Amniotic epithelial cell (primary cell): ENCODE results near the gene FCHO1.

Experiments used
- DNase-seq: peaks from one replicate; pipeline ENCODE4 v3.0.0-alpha.2; 2010; ENCODE audit warnings: low read depth

The FCHO1 gene

GRCh38 chr19:17735410-17735809 lies 15.9 kb upstream of the FCHO1 start:
- DNase-seq, result no peak

DNA sequence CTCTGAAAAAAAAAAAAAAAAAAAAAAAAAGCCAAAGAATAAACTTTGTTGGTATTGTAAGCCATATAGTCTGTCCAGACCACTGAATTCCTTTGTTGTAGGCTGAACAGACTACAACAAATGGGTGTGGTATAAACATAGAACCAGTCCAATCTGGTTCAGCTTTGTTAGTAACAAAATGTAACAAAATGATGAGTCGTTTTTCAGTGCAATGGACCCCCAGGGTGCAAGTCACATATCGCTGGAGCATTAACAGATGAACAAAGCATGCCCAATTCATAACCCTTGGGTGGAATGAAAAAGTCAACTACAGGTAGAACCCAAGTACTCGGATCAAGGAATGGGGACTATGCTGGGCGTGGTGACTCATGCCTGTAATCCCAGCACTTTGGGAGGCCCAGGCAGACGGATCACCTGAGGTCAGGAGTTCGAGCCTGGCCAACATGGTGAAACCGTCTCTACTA lies 13.6 kb upstream of the FCHO1 start:
- DNase-seq, result peak; percentile 29

DNA sequence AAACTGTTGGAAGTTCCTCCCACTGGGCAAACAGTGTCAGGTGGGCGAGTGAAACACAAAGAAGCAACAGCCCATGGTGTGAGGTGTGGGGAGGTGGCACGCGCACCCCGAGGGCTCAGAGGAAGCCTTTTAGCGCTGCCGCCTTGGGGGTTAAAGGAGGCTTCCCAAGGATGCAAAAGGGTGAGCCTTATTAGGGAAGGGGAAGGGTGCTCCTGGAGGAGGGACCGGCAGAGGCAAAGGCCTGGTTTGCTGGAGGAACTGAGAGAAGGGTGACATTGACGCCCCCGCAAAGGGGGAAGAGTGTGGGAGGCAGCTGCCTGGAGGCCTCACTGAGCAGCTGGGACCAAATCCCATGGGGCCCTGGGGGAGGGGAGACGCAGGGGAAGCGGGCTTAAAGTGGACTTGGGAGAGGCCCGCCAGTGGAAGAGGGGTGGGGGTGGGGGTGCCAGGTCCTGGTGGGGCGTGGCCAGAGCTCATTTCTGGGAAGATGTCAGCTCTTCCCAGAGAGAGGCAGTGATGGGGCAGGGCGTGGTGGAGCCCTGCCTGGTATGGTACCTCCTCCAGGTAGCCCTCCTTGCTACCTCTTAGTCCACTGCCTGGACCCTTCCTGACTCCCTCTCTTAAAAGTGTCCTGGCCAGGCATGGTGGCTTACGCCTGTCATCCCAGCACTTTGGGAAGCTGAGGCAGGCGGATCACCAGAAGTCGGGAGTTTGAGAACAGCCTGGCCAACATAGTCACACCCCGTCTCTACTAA lies 12.0 kb upstream of the FCHO1 start:
- peak; percentile 24 for DNase-seq

DNA sequence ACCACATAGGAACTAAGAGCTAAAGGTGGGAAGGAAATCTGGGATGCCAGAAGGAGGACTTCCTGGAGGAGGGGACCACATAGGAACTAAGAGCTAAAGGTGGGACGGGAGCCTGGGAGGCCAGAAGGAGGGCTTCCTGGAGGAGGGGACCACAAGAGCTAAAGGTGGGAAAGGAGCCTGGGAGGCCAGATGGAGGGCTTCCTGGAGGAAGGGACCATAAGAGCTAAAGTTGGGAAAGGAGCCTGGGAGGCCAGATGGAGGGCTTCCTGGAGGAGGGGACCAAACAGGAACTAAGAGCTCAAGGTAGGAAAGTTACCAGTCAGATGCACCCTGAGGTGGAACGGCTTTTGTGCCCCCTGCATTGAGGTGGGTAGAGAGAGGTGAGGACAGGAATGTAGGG lies 9.8 kb upstream of the FCHO1 start:
- no peak for DNase-seq

- peak; percentile 62 for DNase-seq
Observed at GRCh38 chr19:17743874-17744580, 7.2 kb upstream of the FCHO1 start.

- peak; percentile 89 for DNase-seq
Observed at GRCh38 chr19:17747205-17748098, 3.8 kb upstream of the FCHO1 start.

GRCh38 chr19:17748884-17749638 lies 2.2 kb upstream of the FCHO1 start:
- no peak for DNase-seq

GRCh38 chr19:17749912-17750317 lies 1.4 kb upstream of the FCHO1 start:
- DNase-seq, result peak; percentile 39

DNA sequence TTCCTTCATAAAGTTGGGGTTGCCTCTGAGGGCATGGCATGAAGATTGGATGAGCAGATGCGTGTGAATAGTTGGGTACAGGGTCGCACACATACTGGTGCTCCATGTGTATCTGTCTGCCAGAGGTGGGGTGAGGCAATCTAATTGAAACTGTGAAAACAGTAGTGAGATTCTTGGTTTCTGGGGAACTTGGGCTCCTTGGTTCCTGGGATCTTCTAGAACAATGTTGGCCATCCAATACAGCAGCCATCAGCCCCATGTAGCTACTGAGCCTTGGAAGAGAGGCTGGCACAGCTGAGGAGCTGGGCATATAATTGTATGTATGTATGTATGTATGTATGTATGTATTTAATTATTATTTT lies 616 bp downstream of the FCHO1 start:
- DNase-seq, result no peak

- DNase-seq, result no peak
Observed at GRCh38 chr19:17752865-17753639, 1.8 kb downstream of the FCHO1 start.

- no peak for DNase-seq
Observed at GRCh38 chr19:17753976-17754375, 2.7 kb downstream of the FCHO1 start.

DNA sequence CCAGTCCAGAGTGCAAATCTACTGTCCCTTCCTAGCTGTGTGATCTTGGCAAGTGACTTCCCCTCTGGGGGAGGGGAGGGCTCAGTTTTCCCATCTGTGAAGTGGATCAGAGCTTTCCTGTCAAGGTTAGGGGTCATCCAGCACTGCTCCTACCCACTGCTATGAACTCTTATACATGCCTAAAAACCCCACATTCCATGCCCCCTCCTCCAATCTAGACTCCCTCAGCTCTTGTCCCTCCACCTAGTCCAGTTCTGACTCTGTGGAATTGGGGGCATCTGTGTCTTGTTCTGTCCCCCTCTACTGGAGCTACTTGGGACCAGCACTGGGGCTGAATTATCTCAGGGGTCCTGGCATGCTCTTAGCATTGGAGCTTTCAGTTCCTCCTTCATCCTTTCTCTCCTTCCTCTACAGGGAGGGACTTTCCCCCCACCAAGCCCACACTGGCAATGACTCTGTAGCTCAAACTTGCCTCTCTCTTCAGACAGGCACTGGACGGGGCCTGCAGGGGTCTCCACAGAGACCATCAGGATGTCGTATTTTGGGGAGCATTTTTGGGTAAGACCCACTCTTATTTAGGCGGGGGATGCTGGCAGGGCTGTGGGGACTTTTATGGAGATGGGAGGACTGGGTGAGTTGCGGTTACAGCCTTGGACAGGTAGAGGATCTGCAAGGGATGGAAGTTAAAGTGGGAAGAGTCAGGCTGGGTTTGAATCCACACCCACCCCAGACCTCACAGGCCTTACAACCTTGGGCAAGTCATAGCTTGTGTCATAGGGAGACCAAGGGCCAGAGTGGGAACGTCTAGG lies 3.6 kb downstream of the FCHO1 start:
- DNase-seq, result no peak

DNA sequence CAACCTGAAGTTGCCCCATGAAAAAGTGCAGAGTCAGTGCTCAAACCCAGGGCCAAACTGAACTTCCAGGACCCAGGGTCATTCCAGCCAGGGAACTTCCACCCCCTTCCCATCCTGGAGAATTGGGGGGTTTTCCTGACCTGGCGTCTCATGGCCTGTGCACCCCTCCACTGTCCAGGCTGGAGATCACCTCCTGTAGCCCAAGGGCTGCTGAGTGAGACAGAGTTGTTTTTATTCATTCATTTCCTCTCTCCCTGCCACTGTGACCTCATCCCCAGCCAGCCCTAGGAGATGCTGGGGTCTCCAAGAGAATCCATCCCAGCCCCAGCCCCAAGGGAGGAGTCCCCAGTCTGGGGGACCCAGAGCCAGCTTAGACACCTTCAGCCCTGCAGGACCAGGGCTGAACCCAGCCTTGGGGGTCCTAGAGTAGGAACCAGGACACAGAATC lies 4.2 kb downstream of the FCHO1 start:
- no peak for DNase-seq

- DNase-seq, result peak; percentile 82
Observed at GRCh38 chr19:17755977-17756670, 4.8 kb downstream of the FCHO1 start.

- DNase-seq, result peak; percentile 86
Observed at GRCh38 chr19:17757125-17757524, 5.8 kb downstream of the FCHO1 start.

DNA sequence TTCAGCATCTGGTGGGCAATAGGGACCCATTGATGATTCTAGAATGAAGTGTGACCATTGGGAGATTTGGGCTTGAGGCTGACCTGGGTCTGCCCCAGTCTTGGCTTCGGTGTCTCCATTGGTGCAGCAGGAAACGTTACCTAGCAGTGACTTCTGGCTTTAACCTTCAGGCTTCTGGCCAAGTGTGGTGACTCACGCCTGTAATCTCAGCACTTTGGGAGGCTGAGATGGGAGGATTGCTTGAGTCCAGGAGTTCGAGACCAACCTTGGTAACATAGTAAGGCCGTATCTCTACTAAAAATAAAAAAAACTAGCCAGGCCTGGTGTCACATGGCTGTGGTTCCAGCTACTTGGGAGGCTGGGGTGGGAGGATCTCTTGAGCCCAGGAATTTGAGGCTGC lies 7.2 kb downstream of the FCHO1 start:
- DNase-seq, result no peak

GRCh38 chr19:17761148-17761547 lies 9.9 kb downstream of the FCHO1 start:
- no peak for DNase-seq

GRCh38 chr19:17762505-17763229 lies 11.4 kb downstream of the FCHO1 start:
- peak; percentile 92 for DNase-seq

DNA sequence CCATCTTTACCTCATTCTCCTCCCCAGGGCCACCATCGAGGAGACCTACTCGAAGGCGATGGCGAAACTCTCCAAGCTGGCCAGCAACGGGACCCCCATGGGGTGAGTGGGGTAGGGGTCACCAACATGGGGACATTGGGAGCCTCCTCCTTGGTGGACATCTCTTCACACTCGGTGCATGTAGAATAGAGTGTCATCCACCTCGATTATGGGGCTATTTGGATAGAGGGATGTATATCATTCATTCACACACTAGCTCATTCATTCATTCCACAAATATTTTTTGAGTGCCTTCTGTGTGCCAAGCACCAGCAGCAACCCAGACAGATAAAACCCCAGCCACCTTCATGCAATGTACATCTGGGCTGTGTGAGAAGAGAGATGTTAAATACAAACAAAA lies 13.1 kb downstream of the FCHO1 start:
- no peak for DNase-seq
